Measurements from ENCODE around the gene APOA5.

DNA sequence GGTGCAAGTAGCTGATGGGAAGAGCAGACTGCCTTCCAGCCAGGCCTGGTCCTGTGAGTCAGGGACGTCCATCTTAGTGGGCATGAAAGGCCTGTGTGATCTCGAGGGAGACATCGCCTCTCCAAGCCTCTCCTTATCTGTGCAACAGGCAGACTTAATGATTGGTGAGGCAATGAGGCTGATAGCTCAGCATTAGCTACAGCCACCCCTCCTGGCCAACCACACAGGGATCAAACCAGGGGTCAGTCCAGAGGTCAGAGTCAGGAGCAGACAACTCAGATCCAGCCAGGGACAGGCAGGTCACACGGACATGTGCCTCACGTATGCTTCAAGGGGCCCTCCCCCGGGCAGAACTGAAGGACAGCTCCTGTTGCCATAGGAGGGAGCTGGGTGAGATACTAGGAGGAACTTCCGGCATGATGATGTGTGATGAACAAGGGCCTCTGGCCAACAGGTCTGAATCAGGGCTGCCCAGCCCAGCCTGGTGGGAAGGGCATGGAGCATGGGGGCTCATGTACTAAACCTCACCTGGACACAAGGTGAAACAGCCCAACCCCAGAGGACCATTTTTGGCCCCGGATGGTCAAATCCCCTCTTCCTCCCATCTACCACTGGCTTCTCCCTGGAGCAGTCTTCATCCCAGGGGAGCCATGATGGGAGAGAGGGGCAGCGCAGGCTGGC lies 35.2 kb upstream of the APOA5 start:
- TF ChIP-seq JUN (IDR thresholded peaks at IDR 0.05; ENCODE audit: borderline replicate concordance, low read depth, low read length) (no peak), JUN (CRISPR knock-in tag; IDR thresholded peaks at IDR 0.05; ENCODE audit: borderline replicate concordance) (no peak), ZNF143 (CRISPR knock-in tag; IDR thresholded peaks at IDR 0.05) (no peak), SPI1 (IDR thresholded peaks at IDR 0.05; ENCODE audit: borderline replicate concordance, low read depth, low read length) (no peak), ZNF217 (CRISPR knock-in tag; IDR thresholded peaks at IDR 0.05) (no peak), ZNF551 (CRISPR knock-in tag; IDR thresholded peaks at IDR 0.05) (no peak), MED1 (CRISPR knock-in tag; IDR thresholded peaks at IDR 0.05; ENCODE audit: borderline replicate concordance) (no peak), SMARCA5 (IDR thresholded peaks at IDR 0.05) (no peak), ZNF695 (CRISPR knock-in tag; IDR thresholded peaks at IDR 0.05) (no peak), POLR2A (conservative IDR thresholded peaks at IDR 0.05) (no peak), MYC (IDR thresholded peaks at IDR 0.05; ENCODE audit: low read depth, low read length) (no peak), MYC (CRISPR knock-in tag; IDR thresholded peaks at IDR 0.05; ENCODE audit: borderline replicate concordance, low read depth) (no peak)
- TF ChIP-seq, protein P1, sequence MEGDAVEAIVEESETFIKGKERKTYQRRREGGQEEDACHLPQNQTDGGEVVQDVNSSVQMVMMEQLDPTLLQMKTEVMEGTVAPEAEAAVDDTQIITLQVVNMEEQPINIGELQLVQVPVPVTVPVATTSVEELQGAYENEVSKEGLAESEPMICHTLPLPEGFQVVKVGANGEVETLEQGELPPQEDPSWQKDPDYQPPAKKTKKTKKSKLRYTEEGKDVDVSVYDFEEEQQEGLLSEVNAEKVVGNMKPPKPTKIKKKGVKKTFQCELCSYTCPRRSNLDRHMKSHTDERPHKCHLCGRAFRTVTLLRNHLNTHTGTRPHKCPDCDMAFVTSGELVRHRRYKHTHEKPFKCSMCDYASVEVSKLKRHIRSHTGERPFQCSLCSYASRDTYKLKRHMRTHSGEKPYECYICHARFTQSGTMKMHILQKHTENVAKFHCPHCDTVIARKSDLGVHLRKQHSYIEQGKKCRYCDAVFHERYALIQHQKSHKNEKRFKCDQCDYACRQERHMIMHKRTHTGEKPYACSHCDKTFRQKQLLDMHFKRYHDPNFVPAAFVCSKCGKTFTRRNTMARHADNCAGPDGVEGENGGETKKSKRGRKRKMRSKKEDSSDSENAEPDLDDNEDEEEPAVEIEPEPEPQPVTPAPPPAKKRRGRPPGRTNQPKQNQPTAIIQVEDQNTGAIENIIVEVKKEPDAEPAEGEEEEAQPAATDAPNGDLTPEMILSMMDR (IDR thresholded peaks at IDR 0.05 in 2 of 3, conservative IDR thresholded peaks at IDR 0.05 in 1 of 3; ENCODE audit: insufficient read depth in 2 of 3, low read depth in 1 of 3, low read length in 3 of 3): no peak
- TF ChIP-seq, protein P2, sequence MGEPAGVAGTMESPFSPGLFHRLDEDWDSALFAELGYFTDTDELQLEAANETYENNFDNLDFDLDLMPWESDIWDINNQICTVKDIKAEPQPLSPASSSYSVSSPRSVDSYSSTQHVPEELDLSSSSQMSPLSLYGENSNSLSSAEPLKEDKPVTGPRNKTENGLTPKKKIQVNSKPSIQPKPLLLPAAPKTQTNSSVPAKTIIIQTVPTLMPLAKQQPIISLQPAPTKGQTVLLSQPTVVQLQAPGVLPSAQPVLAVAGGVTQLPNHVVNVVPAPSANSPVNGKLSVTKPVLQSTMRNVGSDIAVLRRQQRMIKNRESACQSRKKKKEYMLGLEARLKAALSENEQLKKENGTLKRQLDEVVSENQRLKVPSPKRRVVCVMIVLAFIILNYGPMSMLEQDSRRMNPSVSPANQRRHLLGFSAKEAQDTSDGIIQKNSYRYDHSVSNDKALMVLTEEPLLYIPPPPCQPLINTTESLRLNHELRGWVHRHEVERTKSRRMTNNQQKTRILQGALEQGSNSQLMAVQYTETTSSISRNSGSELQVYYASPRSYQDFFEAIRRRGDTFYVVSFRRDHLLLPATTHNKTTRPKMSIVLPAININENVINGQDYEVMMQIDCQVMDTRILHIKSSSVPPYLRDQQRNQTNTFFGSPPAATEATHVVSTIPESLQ (CRISPR knock-in tag; IDR thresholded peaks at IDR 0.05): no peak

Data from K562 (cell line).